Stimulated activated CD4-positive, alpha-beta T cell treated with anti-CD3 and anti-CD28 coated beads, TNF-alpha, amount 100 ng/mL, for 48 hours (primary cell): ENCODE measurements around the gene PTPRK.
"Not testable (repeated sequence)": the region's sequence is repeated elsewhere in the genome, so short reads cannot be mapped to it uniquely, and the experiment has no call there.

ENCODE experiments used
- DNase-seq, 3 donors: peaks; one replicate each; pipeline ENCODE4 v3.0.0-alpha.2; 2020; ENCODE audit warnings: low read depth in 3 of 3

PTPRK gene

GRCh38 chr6:128439627-128440026 is 80.8 kb downstream of the PTPRK start:
- no peak for DNase-seq

GRCh38 chr6:128438393-128438792 is 82.0 kb downstream of the PTPRK start:
- DNase-seq, result no peak

GRCh38 chr6:128437685-128438084 is 82.7 kb downstream of the PTPRK start:
- DNase-seq, result no peak

- DNase-seq, result not testable (repeated sequence)
Measured at GRCh38 chr6:128434752-128435151, 85.6 kb downstream of the PTPRK start.

GRCh38 chr6:128432394-128432793 is 88.0 kb downstream of the PTPRK start:
- DNase-seq, result no peak

- DNase-seq, result no peak
Measured at GRCh38 chr6:128427139-128427538, 93.3 kb downstream of the PTPRK start.

GRCh38 chr6:128425856-128426255 is 94.5 kb downstream of the PTPRK start:
- no peak for DNase-seq

- DNase-seq, result no peak
Measured at GRCh38 chr6:128422871-128423270, 97.5 kb downstream of the PTPRK start.

- DNase-seq, result no peak
Measured at GRCh38 chr6:128422200-128422599, 98.2 kb downstream of the PTPRK start.

- DNase-seq, result no peak
Measured at GRCh38 chr6:128421788-128422187, 98.6 kb downstream of the PTPRK start.

GRCh38 chr6:128417698-128418097 is 102.7 kb downstream of the PTPRK start:
- DNase-seq, result no peak

GRCh38 chr6:128415387-128415786 is 105.0 kb downstream of the PTPRK start:
- no peak for DNase-seq

GRCh38 chr6:128414943-128415342 is 105.5 kb downstream of the PTPRK start:
- DNase-seq, result no peak

- DNase-seq, result no peak
Measured at GRCh38 chr6:128413291-128413690, 107.1 kb downstream of the PTPRK start.

GRCh38 chr6:128412680-128413079 is 107.7 kb downstream of the PTPRK start:
- DNase-seq, result no peak

- no peak for DNase-seq
Measured at GRCh38 chr6:128410584-128410983, 109.8 kb downstream of the PTPRK start.

- DNase-seq, result no peak
Measured at GRCh38 chr6:128409003-128409402, 111.4 kb downstream of the PTPRK start.

- DNase-seq, result no peak
Measured at GRCh38 chr6:128406453-128406852, 113.9 kb downstream of the PTPRK start.

GRCh38 chr6:128403618-128404444 is 116.6 kb downstream of the PTPRK start:
- DNase-seq, result no peak

GRCh38 chr6:128400875-128401274 is 119.5 kb downstream of the PTPRK start:
- DNase-seq, result no peak

- DNase-seq, result no peak
Measured at GRCh38 chr6:128397996-128398395, 122.4 kb downstream of the PTPRK start.

GRCh38 chr6:128395596-128395995 is 124.8 kb downstream of the PTPRK start:
- DNase-seq, result no peak

- no peak for DNase-seq
Measured at GRCh38 chr6:128395188-128395587, 125.2 kb downstream of the PTPRK start.

GRCh38 chr6:128394167-128394566 is 126.2 kb downstream of the PTPRK start:
- DNase-seq, result no peak
